NCI-H2081 (cell line): ENCODE results near the gene CAST.

Source experiments
- DNase-seq, 2 experiments: peaks; one replicate each; lab custom pipeline; 2025; lab: John Stamatoyannopoulos, UW

The CAST gene

DNA sequence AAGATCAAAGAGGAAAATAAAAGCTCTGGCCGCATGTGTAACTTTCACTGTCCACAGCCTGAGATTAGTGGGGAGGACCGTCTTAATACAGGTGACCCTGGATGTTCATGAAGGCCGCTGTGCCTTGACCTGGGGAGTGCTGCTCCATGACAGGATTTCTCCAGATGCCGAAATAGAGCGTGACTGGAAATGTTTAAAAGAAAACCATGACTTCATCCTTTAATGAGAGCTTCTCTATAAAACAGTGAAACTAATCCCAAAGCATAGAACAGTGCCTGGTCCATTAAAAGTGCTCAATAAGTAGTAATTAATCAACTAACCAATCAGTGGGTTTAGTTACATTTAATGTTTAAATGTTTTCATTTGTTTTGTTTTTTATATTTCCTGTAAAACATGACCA, 82.8 kb downstream of the CAST start:
- no peak for DNase-seq

DNA sequence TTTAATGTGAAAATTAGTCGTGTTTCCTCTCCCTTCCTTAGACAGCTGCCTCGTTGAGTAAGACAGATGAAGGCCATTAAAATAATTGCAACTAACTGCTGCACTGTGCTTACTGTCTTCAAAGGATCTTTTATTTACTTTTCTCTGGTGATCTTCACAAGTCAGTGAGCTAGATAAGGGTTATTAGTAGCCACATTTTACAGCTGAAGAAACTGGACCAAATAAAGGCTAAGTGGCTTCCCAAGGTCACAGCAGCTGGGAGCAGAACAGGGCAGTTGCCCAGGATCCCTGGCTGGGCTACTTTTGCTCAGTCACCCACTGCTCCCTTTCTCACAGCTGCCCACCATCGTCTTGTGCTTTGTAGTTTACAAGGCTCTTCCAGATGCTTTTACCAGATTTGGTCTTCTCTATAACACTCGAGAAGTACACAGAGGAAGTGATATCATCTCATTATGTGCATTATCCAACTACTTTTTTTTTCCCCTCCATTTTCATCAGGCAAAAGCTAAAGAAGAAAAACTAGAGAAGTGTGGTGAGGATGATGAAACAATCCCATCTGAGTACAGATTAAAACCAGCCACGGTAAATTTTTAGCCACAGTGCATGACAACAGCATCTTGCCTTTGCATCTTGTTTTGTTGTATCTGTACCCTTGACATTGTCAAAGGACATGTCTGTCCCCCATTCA, 83.8 kb downstream of the CAST start:
- peak in 1 of 2 experiments; percentile 37 for DNase-seq

DNA sequence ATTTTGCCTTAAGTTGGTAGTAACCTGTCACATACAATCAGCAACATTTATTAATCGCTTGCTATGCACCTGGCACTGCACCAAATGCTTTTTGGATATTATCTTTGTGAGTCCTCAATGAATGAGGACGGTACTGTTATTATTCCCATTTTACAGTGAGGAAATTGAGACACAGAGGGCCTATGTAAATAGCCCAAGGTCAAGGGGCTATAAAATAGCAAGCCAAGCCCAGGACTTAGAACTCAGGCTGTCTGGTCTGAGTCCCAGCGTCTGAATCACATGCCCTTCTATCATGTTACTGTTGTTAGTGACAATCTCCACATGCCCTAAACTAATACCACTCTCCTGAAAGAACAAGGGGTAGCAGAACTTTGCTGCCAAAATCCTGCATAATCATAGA, 85.5 kb downstream of the CAST start:
- DNase-seq, result no peak

DNA sequence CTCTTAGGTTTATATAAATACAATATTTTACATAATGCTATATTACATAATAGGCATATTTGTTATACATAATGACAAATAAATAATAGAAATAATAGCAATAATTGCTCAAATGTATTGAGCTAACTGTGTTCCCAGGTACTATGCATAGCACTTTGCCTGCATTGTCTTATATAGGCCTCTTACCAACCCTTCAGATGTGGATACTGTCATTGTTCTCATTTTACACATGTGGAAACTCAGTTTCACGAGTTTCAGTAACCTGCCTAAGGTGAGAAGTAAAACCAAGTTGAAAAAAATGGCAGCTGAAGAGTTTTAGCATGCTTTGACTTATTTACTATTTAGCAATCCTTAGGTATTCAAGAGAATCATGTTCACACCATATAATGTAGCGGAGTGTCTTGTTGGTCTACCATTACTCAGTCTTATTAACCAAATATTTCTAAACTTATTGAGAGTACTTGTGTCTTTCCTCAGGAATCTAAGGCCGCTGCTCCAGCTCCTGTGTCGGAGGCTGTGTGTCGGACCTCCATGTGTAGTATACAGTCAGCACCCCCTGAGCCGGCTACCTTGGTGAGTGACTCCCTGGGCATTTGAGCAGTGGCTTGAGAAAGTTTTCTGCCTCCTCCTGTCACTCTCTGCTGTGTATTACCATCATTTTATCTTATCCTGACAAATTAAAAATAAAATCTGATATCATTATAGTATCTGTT, 88.1 kb downstream of the CAST start:
- DNase-seq, result no peak

DNA sequence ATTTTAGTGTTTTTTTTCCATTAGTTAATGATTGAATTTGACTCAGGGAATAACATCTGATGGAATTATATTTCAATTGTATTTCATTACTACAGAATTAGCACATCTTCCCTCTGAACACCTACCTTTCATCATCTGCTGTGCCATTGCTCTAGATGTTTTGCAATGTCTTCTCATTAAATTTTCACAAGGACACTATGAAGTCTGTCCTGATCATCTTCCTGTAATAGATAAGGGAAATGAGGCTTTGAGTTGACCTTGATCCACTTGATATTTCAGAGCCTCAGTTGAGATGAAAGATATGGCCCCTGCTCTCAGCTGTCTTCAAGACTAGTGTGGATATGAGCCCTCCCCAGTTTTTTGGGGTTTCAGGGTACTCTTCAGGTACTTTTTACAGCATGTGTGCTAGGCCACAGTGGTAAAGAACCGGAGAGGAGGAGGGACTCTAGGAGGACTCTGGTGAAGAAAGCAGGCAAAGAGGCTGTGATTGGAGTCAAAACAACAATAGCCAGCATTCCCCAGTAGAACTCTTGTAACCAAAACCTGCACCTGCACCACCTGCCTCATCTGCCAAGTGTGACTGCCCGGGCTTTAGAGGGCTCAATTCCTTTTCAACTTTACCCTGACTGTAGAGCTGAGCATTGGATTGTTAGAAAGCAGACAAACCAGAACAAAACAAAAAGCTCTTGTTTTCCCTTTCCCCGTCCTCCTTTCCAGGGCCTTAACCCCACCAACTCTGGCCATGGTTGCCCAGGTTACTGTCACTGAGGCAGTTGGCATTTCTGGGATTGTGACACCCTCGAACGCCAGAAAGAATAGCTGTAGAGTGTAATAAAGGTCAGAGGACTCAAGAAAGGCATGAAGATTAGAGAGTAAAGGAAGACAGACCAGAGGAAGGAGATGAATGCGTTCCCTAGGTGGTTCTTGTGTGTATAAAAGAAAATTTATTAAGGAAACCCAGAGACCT, 89.3 kb downstream of the CAST start:
- no peak for DNase-seq

DNA sequence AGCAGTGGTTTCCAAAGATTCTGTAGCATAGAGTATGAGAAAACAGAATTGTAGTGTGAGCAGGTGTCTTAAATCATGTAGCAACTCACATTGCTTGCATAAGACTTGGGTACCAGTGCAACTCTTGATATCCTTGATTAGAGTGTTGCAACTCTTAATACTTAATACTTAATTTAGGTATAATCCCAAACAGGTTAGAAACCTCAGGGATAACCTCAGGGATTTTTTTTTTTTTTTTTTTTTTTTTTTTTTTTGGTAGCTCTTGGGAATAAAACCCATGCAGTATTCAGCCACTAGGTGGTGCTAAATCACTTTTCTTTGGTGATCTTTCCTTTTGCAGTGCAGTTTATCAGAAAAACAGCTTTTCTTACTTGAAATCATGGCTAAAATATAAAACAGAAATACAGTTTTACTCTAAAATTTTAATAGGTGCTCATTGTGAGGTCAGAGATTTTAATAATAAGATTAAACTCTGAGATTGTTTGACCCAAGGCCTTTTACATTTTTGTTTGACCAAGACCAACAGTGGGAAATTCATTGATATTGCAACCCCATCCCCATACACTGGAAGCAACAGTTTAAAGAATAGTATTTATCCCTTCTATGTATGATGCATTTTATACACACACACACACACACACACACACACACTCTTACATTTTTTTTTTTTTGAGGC, 90.3 kb downstream of the CAST start:
- peak; percentile 54 to 61 for DNase-seq

DNA sequence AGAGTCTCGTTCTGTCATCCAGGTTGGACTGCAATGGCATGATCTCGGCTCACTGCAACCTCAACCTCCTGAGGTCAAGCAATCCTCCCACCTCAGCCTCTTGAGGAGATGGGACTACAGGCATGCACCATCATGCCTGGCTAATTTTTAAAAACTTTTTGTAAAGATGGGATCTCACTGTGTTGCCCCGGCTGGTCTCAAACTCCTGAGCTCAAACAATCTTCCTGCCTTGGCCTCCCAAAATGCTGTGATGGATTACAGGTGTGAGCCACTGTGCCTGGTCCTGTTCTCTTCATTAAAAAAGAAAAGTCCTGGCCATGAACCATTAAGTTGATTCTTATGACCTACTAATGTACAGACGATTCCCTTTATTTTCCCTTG, 90.8 kb downstream of the CAST start:
- DNase-seq, result no peak

DNA sequence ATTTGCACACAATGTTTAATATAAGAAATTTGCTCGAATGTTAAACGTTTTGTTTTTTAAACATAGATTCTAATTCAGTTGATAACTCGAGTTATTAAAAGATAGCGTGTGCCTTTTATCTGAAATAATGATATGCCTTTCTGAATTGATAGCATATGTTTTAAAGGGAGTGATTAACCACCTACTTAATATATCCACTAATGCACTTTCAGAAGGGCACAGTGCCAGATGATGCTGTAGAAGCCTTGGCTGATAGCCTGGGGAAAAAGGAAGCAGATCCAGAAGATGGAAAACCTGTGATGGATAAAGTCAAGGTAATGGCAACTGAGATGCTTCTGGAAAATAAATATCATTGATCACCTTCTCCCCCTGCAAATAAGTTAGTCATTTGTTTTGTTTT, 91.7 kb downstream of the CAST start:
- DNase-seq, result peak in 1 of 2 experiments; percentile 19

DNA sequence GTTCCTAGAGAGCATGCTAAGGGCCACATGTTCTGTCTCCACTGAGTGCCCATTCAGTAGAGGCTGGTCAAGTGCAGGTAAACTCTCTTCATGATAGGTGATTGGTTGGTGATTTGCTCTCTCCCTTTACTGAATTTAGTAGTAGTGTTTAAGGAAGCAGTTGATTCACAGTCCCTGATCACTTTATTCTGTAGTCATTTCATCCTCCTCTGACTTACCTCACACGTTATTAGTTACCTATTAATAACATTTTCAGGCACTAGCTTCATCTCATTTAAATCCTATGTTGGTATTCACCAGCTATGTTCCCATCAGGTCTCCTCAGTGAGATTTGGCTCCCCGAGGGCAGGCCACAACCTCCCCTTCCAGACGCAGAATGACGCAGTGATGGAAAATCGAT, 93.7 kb downstream of the CAST start:
- DNase-seq, result no peak

DNA sequence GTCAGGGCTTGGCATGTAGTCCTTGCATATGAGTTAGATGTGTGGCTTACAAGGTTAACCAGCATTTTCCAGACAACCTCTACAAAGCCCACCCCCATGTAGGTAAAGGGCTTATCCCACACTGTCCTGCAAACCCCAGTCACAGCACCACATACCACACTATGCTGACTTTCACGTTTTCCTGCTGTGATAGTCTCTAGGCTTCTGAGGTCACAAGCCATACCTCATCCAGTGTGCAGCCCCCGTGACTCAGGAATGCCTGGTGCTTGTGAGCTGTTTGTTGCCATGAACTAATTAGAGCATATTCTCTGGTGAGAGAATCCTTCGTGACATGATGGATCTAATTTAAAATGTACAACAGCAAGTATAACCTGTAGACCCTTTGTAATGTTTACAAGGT, 94.8 kb downstream of the CAST start:
- DNase-seq, result no peak

DNA sequence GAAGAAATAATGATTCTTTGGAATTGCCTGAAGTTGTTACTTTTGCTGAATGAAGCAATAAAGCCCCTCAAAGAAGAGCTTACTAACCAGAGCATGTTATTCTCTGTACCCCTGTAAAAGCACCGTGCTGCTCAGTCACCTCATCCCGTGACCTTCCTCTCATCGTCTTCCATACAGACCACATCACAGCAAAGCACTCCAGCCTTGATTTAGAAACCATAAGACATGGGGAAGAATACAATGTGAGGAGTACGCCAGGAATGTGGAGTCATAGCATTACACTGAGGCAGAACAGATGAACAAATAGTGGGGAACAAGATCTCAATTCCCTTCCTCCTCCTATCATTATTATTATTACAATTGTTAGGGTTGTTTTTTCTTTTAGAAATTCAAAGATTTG, 96.4 kb downstream of the CAST start:
- no peak for DNase-seq

DNA sequence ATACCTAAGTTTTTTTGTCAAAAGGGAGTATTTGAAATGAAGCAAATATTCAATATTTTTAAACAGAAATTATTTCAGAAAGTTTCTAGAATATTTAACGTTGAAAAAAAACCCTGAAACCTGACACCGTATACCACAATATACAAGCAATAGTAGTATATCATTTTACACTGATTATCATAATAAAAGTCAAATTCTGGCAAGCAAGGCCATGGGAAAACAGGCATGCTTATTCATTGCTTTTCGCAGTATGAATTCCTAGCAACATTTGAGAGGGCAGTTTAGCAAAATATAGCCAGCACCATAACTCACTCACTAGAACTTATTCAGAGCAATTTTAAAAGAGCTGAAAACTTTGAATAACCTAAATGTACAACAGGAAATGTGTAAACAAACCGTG, 99.4 kb downstream of the CAST start:
- DNase-seq, result no peak

DNA sequence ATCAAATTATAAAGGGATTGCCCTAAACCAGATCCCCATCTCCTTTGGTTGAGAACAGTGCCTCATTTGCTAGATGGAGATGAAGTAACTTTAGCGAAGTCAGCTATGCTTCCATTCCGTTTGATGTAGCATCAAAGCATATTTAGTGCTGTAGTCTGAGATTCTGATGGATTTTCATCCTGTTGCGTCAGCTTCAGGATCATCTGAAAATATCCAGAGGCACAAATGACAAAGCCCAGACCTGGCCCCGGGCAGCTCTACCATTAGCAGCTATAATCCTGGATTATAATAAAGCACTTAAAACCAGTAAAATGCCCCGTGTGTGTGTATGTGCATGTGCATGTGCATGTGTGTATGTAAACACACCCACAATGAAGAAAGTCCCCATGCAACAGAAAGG, 100.8 kb downstream of the CAST start:
- no peak for DNase-seq

DNA sequence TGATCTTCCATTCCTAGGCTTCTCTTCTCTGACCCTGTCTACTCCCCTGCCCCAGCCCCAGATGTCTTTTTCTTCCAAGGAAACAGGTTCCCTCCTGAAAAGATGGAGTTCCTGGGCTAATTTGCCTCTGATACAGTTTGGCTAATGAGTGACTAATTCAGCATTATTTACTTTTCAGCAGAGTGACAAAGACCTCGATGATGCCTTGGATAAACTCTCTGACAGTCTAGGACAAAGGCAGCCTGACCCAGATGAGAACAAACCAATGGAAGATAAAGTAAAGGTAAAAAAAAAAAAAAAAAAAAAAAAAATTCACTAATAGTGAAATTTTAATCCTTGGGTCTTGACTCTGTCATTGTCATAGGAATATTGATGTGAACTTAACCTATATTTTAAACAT, 102.9 kb downstream of the CAST start:
- DNase-seq, result no peak

DNA sequence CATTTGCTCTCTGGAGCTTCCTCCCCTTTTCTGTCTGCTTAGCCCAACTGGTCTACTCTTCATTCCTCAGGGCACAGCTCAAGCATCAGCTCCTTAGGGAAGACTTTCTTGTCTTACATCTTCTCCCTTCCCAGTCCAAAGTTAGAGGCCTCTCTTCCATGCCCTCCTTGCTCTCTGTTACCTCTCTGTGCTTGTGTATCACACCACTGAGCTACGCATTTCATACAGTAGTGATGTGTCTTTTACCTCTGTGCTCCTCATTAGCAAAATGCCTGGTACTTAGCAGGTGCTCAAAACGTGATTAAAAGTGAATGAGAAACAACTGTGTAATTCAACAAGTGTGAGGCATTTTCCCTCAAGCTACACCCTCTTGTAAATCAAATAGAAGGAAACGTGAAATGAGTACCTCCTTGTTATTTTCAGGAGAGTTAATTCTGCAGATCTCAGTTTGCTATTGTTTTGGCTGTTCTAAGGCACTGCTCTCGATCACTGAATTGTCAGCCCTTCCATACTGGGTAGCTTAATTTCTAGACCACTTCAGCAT, 106.6 kb downstream of the CAST start:
- DNase-seq, result no peak

DNA sequence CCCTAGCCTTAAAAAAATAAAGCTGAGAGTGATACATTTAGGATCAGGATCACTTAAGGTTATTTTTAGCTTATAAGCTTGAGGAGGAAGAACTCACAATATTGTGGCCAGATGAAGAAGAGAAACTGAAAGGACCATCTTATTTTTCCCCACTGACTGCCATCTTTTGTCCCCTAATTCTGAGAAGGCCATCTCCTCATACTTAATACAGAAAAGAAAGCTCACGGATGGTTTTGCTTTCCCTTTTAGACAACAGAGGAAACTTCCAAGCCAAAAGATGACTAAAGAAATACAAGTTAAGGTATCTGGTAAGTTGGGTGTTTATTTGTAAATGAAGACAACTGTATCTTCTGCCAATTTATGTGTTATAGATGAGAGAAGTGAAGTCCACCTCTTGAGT, 109.2 kb downstream of the CAST start:
- no peak for DNase-seq

DNA sequence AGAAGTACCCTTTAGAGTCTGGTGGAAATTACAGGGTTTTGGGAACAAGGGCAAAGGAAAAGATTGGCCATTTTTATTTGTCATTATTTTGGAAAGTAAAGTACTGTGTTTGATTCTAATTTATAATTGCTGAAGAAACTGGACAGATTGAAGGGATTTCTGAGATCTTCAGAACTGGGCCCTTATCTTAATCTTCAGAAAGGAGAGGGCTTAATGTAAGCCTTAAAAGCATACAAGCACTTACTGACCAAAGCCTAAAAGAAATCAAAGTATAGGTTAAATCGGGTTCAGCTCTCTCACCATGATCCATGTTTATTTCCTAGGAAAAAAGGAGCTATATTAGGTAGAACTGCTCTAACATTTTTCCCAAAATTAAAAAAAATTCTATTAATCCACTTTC, 109.9 kb downstream of the CAST start:
- DNase-seq, result no peak

DNA sequence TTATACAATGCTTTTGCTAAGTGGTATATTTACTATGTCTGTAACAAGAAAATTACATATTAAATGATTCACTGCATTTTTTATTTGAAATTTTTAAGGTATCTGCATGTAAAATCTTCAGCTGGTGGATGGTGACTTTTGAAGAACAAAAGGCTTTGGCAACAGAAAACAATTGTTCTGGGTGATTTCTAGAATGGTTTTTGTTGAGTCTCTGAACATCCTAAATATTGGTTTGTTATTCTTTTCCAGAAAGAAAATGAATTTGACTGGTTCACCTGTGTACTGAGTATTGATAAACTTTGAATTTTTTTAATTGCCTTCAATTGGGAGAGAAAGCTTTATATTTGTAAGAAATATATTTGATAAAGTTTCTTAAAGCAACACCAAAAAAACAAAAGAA, 110.4 kb downstream of the CAST start:
- DNase-seq, result no peak

DNA sequence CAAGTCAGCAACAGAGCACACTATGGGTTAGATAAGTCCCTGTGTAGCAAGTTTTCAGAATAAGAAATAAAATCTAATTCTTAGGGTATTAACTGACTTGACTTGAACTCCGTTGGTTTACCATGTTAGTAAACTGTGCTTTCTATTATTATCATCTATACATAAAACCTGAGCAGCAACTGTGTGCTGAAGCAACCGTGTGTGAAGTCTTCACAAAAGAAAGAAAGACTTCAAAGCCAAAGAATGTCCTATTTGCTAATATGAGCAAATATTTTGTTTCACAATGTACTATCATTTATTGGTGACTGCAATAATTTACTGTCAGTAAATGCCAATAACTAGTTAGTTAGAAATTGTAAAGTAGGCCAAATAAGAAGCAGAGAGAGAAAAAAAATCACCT, 112.9 kb downstream of the CAST start:
- DNase-seq, result no peak

DNA sequence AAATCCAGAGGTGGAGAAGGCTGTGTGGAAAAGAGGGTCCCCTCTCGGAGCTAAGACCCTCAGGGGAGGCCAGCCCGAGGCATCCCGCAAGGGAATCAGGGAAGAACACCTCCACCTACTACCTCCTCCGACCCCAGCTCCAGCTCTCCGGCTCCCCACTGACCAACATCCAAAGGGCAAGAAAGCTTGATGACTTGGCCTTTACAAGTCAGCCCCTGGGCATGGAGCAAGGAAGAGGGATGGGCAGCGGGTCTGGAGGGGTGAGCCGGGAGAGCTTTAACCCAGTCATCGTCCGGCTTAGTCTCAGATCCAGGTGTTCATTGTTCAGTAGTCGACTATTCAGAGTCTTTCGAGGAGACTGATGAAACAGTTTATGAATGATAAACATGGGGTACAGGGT, 113.5 kb downstream of the CAST start:
- DNase-seq, result no peak

DNA sequence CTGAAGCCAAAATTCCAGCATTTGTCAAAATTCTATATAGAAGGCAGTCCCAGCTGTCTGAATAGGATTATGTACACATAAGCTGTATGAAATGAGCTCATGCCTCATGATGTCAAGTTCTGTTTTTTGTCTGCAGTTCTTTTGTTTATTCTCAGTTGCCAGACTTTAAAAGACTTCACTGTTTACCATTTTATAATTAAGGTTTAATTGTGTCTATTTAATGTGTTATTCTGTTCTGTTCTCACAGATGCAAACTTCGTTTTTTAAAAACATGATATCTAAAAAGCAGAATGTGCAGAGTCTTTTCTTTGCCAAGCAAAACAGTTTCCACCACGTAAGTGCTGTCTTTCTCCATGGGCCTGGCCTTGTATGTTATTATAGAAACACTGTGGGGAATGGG, 114.4 kb downstream of the CAST start:
- DNase-seq, result peak in 1 of 2 experiments; percentile 22

DNA sequence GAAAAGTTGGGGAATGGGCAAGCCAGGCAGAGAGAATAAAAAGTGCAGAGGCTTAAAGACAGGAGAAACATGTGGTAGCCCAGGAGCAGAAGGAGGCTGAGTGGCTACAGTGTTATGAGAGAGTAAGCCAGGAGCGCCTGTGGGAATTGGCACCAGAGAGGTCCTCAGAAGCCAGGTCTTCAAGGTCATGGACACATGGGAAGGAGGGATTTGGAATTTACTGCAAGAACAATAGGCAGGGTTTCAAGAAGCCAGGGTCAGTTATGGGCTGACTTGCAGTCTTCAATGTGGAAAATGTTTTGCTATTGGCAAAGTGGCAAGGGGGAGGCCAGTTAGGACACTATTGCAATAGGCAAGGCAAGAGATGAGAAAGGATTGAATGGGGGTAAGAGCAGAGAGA, 116.2 kb downstream of the CAST start:
- DNase-seq, result no peak
